ENCODE data around the gene MAD2L2.

DNA sequence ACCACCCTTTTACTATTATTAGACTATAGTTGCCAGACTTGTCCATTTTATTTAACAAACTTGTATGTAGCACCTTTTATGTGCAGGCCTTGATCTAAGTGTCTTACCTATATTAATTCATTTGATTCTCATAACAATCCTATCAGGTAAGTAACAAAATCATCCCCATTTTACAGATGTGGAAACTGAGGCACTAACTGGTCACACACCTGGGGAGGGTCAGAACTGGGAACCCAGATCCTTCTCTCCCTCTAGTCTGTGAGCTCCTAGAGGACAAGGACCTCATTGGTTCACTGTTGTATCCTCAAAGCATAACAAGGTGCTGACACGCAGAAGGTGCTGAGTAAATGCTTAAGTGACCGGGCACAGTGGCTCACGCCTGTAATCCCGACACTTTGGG lies 41.6 kb downstream of the MAD2L2 start:
- TF ChIP-seq CTCF (IDR thresholded peaks at IDR 0.05; ENCODE audit: insufficient read depth, low read depth, low read length) (no peak), EZH2 (IDR thresholded peaks at IDR 0.05; ENCODE audit: insufficient read depth, low read length) (no peak)
